DMS53 (cell line): Measurements from ENCODE around the gene STK40.
A peak's percentile ranks its signal among the peaks of the same experiment; 100 is the strongest.

ENCODE experiments used
- DNase-seq: peaks from one replicate; lab custom pipeline; 2025; lab: John Stamatoyannopoulos, UW

Gene STK40

DNA sequence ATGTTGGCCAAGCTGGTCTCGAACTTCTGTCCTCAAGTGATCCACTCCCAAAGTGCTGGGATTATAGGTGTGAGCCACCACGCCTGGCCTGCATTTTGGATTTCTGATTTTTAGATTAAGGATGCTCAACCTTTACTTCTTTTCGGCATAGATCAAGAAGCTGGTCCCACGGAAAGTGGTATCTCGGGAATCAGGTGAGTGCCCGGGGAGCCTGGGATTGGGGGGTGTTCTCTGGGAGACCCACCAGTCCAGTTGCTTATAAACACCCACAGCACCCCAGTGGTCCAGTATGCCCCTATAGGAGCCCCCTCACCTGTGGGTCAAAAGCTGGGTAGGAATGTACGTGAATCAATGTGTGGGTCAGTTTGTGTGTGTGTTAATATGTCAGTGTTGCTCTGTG is 76.3 kb downstream of the STK40 start:
- no peak for DNase-seq

DNA sequence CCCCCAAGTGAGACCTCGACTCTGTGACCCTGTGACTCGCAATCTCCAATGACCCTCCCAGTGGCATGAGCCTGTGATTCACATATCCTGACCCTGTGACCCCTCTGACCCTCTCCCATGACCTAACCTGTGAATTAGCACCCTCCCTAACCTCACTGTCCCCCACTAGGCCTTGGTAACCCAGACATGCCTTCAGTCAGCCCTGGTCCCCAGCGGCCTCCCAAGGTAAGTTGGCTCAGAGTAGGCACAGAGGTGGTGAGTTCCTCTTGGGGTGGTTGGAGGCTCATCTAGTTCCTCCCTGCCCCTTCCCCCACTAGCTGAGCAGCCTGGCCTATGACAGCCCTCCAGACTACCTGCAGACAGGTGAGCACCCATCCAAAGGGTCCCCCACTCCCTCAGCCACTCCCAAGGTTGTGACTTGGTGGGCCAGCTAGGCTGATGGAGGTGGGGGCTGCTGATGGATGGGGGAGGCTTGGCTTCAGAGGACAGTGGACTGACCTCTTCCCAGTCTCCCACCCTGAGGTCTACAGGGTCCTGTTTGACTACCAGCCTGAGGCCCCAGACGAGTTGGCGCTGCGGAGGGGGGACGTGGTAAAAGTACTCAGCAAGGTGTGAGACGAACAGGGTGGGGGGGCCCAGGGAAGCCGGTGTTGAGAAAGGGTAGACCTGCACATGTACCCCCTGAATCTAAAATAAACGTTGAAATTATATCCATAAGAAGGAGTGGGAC is 78.0 kb downstream of the STK40 start:
- DNase-seq, result peak; percentile 18

- peak; percentile 97 for DNase-seq
Observed at GRCh38 chr1:36306902-36307456, 78.7 kb downstream of the STK40 start.

GRCh38 chr1:36306210-36306901 is 79.4 kb downstream of the STK40 start, which contains the start of gene SH3D21:
TSS of gene SH3D21 (plus strand) at chr1:36306368. CDS start at chr1:36306421, 53 bp downstream.
- DNase-seq, result peak; percentile 88

DNA sequence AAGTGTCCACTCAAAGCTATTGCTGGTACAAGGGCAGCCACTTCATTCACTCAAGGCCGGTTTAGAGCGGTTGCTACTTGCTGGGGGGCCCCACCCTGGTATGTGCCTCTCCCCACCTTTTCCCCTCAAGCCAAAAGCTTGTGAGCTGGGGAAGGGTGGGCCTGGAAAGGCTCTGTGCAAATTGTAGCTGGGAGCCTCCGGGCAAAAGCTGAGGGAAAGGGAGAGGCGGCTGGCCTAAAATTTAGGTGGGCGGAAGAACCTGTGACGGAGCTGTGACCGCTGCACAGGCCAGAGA is 79.9 kb downstream of the STK40 start:
- no peak for DNase-seq

- DNase-seq, result peak; percentile 39
Observed at GRCh38 chr1:36304970-36305914, 80.5 kb downstream of the STK40 start.

- no peak for DNase-seq
Observed at GRCh38 chr1:36304521-36304920, 81.2 kb downstream of the STK40 start.

DNA sequence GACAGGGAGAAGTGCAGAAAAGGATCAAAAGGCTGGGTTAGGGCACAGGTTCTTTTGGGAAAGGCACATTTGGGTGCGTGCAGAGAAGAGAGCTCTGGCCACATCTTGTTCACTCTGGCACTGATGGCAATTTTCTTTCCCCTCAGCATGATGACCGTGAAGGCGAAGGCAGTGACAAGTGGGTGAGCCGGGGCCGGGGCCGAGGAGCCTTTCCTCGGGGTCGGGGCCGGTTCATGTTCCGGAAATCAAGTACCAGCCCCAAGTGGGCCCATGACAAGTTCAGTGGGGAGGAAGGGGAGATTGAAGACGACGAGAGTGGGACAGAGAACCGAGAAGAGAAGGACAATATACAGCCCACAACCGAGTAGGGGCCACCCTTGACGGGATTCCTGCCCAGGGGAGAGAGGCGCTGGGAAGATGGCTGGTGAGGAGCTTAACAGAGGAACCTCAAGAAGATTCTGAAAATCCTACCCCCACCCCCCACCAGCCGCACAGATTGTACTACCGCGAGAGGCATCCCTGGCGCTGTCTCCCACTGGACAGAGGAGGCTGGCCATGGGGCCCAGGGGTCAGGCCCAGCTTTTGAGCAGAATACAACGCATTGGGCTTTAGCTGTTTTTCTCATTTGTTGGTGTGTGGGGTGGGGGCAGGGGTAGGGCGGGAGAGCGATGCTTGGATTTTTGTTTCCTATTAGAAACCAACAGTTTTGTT is 81.9 kb downstream of the STK40 start:
- DNase-seq, result no peak

DNA sequence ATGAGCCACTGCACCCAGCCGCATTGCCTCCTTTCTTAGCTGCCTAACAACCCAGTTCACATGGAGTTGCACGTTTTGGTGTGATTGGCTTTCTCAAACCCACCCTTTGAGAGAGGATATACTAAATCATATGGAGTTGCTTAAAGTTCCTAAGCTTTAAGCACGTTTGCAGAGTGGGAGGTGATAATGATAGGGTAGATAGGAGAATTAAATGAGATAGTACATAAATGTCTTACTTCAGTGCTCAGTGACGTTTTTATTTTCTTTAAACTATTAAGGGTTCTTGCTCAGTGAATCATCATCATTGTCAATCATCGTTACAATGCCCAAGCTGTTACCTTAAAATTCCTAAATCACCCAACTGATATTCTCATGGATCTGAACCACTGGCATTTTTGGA is 82.5 kb downstream of the STK40 start:
- DNase-seq, result no peak

- DNase-seq, result no peak
Observed at GRCh38 chr1:36301220-36301619, 84.5 kb downstream of the STK40 start.

GRCh38 chr1:36300526-36300925 is 85.2 kb downstream of the STK40 start:
- no peak for DNase-seq

DNA sequence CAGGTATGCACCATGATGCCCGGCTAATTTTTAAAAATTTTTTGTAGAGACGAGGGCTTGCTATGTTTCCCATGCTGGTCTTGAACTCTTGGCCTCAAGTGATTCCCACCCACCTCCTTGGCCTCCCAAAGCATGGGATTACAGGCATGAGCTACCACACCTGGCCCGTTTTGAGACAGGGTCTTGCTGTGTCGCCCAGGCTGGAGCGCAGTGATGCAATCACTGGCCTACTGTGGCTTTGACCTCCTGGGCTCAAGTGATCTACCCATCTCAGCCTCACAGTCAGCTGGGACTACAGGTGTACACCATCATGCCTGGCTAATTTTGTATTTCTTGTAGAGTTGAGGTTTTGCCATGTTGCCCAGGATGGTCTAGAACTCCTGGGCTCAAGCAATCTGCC is 87.1 kb downstream of the STK40 start:
- DNase-seq, result no peak

- no peak for DNase-seq
Observed at GRCh38 chr1:36297062-36297461, 88.7 kb downstream of the STK40 start.

DNA sequence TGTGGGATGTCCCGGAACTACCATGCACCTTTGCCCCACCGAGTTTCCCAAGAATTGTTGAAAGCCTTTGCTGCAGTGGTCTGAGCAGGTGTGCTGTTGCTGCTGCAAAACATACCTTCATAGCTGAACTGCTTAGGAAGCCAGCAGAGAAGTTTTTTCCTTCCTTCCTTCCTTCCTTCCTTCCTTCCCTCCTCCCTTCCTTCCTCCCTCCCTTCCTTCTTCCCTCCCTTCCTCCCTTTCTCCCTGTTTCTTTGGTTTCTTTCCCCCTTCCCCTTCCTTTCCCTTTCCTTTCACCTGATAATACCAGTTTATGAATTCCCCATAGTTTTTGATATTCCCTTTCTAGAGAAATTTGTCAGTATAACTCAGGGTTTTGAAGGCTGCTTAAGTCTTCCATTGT is 90.3 kb downstream of the STK40 start:
- no peak for DNase-seq
